Measurements from ENCODE around the gene CCDC106. TPM values are rescaled to one million over a fixed set of nuclear protein-coding genes. Genes with fewer than 3 reads are reported as not detected.

CCDC106 gene
- total RNA-seq (2014; rRNA removed; shearing (Covaris generic)): 24.9 and 29.0 TPM in 2 replicates

DNA sequence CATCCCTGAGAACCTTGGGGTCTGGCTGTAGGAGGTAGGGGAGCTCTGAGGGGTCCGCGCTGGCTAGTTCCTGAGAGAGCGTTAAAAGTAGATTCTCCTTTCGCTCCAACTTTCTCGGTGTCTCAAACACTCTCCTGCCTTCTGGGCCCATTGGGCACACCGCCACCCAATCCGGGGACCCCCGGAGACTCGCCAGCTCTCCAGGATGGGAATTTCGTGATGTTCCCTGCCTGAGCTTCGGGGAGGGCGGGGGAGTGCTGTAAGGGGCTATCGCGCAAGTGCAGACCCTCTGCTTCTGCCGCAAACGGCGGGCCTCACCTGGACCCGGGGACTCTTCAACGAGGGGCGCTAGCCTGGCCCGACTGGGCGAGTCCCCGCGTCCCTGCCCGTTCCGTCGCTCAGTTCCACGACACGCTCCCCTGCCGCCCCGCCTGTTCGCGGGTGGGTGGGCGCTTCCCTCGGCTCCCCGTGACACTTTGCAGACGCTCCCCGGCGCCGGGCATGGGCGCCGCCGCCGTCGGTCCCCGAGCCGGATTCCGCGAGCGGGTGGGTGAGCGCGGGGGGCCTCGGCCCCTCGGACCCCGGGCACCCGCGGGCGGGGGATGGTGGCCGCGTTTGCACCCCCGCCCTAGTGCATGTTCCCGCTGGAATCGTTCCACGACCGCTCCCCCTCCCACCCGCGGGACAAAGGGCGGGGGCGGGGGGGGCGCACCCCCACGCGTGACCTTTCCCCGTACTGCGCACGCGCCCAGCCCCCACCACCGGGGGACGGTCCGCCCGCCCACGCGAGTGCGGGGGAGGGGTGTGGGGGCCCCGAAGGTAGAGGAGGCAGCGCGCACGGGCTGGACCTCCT, at the start of gene CCDC106:
Gene CCDC106 (plus strand): TSS at position 481 of the 853 bp plus-strand sequence. CDS start 835 bp downstream, outside the sequence.
- in situ Hi-C loops (cut with HindIII; ENCODE audit: low sequenced_read_pairs): no loop called here
- peak; percentile 81 for DNase-seq (ENCODE audit: low spot score)

DNA sequence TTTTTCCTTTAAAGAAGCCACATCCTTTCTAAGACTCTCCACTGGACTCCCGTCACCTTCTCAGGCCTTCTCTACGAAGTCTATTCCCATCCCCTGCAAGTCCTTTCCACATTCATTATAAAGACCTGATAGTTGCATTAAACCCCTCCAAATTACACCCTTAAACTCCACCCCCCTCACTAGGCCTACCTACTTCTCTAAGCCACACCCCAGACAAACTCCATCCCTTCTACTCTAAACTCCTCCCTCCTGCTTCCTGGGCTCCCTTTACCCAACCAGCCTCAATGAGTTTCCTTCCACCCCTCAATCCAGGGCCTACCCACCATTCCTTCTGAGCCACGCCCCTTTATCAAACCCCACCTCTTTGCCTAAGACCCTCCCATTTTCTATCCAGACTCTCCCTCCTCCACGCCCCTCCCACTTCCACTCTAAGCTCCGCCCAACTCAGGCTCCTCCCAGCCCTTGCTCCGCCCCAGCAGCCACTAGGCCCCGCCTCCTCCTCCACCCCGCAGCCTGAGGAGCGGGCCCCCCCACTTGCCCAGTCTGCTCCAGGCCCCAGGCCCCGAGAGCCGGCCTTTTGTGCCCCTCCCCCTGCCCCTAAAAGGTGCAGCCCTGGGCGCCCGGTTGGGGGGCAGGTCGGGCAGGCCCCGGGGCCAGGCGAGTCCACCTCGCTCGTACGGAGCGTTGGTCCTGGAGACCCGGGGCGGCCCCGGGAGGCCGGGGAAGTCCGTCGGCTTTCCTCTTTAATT, 49.1 kb upstream of the CCDC106 start:
- in situ Hi-C loops (cut with HindIII; ENCODE audit: low sequenced_read_pairs): no loop called here

DNA sequence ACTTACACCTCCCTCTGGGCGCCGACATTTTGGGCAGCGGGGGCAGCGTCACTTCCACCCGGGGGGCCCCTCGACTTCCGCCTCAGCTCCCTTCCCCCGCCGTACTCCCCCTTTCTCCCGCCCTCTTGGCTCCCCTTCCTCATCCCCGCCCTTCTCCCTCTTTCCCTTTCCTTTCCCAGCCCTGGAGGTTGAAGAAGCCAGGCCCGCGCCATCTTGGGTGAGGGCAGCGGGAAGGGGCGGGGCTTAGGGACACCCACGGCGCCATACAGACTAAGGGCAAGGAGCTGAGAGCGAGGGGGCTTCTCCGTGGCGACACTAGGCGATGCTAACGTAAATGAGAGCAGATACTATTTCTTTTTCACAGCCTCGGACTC, 48.6 kb upstream of the CCDC106 start, which contains the start of gene FIZ1:
Gene FIZ1 (minus strand): TSS at position 50 of the 374 bp plus-strand sequence. CDS start 1,652 bp downstream, outside the sequence.
- in situ Hi-C loops (cut with HindIII; ENCODE audit: low sequenced_read_pairs): no loop called here
- peak; percentile 99 for DNase-seq (ENCODE audit: low spot score)

More for the DNA sequence above, 49.1 kb upstream of the CCDC106 start:
- peak; percentile 95 for DNase-seq (ENCODE audit: low spot score)

DNA sequence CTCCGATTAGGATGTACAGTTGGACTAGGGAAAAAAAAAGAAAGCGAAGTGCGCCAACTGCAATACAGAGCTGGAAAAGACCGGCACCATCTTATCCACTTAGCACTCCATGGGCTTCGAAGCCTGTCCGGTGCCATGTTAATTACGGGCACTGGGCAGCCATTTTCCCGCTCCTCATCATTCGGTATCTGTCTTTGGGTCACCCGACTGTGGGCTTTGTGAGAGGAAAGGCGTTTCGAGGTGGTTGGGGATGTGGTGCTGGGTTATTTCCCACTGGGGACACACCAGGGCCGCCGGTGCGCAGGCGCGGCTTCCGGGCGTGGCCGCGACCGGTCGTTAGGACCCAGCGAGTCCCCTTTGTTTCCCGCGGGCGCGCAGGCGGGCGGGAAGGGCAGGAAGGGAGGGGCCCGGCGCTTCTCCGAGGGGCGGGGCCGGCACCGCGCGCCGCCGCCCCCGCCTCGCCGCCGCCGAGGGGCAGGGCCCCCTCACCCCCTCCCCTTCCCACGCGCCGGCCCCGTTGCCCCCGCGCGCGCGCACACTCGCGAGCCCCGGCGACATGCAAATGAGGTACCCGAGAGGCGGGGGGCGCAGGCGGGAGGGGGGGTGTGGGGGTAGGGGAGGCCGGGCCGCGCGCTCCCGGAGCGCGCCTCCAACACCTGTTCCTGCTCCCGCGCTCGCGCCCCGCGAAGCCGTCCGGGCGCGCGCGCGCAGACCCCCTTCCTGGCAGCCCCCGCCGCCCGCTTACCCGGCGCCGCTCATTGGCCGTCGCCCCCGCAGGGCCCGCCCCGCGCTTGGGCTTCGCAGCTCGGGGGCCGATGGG, 48.0 kb upstream of the CCDC106 start, which contains the start of gene ZNF524:
Gene ZNF524 (plus strand): TSS at position 447 of the 820 bp plus-strand sequence. CDS start 1,825 bp downstream, outside the sequence.
- peak; percentile 95 for DNase-seq (ENCODE audit: low spot score)
- in situ Hi-C loops (cut with HindIII; ENCODE audit: low sequenced_read_pairs): no loop called here

DNA sequence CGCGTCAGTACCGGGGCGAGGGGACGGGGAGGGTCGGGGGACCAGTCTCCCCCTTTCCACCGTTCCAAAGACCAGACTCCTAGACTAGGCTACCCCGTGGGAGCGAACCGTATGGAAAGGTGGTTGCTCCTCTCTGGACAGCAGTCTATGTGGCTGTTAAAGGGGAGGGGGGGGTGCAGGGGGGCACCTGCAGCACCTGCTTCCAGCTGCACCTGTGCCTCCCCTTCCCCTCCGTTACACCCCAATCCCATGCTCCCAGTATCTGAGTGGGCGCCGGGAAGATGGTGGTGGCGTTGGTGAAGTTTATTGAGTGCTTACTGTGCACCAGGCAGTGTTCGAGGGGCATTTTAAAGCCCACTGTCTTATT, 47.4 kb upstream of the CCDC106 start:
- in situ Hi-C loops (cut with HindIII; ENCODE audit: low sequenced_read_pairs): no loop called here
- DNase-seq (ENCODE audit: low spot score): no peak

- in situ Hi-C loops (cut with HindIII; ENCODE audit: low sequenced_read_pairs): no loop called here
- no peak for DNase-seq (ENCODE audit: low spot score)
These were observed 46.9 kb upstream of the CCDC106 start for GRCh38 chr19:55601084-55601483.

DNA sequence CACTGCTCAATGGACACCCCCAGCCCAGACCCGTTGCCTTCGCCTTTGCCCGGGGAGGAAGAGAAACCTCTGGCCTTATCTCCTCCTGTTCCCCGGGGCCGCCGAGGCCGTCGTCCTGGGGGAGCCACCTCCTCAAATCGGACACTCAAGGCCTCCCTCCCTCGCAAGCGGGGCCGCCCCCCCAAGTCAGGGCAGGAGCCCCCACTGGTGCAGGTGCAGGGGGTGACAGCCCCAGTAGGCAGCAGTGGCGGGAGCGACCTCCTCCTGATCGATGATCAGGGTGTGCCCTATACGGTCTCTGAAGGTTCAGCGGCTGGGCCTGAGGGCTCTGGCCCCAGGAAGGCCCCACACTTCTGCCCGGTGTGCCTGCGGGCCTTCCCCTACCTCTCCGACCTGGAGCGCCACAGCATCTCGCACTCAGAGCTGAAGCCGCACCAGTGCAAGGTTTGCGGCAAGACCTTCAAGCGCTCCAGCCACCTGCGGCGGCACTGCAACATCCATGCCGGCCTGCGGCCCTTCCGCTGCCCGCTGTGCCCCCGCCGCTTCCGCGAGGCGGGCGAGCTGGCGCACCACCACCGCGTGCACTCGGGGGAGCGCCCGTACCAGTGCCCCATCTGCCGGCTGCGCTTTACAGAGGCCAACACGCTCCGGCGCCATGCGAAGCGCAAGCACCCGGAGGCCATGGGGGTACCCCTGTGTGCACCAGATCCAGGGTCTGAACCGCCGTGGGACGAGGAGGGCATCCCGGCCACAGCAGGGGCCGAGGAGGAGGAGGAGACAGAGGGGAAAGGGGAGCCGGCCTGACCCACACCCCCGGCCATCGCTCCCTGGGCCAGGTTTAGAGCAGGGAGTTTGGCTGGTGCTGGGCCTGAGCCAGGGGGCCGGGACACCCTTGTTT, 45.7 kb upstream of the CCDC106 start:
- in situ Hi-C loops (cut with HindIII; ENCODE audit: low sequenced_read_pairs): no loop called here
- DNase-seq (ENCODE audit: low spot score): no peak

GRCh38 chr19:55603115-55603514, 44.9 kb upstream of the CCDC106 start:
- in situ Hi-C loops (cut with HindIII; ENCODE audit: low sequenced_read_pairs): no loop called here
- DNase-seq (ENCODE audit: low spot score): no peak

GRCh38 chr19:55603581-55604292, 44.3 kb upstream of the CCDC106 start:
- DNase-seq (ENCODE audit: low spot score): no peak

GRCh38 chr19:55605207-55605636, 42.8 kb upstream of the CCDC106 start:
- peak; percentile 94 for DNase-seq (ENCODE audit: low spot score)
- in situ Hi-C loops (cut with HindIII; ENCODE audit: low sequenced_read_pairs): no loop called here

More at GRCh38 chr19:55603581-55604292, 44.3 kb upstream of the CCDC106 start:
- in situ Hi-C loops (cut with HindIII; ENCODE audit: low sequenced_read_pairs): no loop called here

DNA sequence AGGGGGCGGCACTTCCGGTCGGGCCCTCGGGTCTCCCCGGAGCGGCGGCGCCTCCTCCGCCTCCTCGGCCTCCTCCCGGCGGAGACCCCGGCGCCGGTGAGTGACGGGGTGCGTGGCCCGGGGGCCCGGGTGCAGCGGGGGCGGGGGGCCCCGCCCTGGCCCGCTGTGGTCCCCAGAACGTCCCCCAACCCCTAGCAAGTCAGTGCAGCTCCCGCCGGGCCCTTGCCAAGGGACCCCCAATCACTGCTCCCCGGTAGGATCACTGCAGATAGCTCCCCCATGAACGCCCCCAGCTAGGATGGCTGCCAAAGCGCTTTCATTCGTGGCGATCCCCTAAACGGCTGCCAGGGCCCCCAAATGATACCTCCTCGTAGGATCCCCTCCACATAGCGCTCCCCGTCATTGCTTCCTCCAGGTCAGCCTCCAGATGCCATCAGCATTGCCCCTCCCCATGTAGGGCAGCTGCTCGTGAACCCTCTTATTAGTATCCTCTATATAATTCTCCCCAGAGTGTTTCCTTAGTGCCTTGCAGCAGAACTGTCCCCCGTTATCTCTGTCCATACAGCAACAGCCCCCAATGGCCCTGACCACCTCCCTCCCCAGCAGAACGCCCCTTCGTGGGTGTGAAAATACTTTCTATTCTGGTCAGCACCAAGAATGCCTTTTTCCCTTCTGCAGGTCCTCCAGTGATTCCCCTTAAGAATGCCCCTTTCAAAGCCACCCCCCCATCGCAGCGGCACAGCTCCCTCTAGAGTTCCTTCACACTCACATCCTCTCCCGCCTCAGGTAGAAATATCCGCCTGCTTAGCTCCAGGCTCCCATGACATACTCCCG, 42.2 kb upstream of the CCDC106 start, which contains the start of gene ZNF865:
Gene ZNF865 (plus strand): TSS at position 11 of the 834 bp plus-strand sequence. CDS start 7,972 bp downstream, outside the sequence.
- in situ Hi-C loops (cut with HindIII; ENCODE audit: low sequenced_read_pairs): no loop called here
- peak; percentile 94 for DNase-seq (ENCODE audit: low spot score)

DNA sequence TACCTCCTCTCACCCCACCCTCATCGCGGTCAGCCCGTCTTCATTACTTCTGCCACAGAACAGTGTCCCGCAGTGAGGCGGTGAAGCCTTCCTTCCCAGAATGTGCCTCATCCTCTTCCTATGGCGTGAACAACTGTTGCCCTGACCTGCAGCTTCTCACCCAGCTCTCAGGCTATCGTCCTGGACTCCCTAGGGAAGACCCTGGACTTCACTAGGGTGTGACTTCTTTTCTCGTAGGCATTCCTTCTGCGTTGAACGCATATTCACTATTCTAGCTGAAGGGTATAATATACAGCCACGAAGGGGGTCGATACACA, 41.6 kb upstream of the CCDC106 start:
- in situ Hi-C loops (cut with HindIII; ENCODE audit: low sequenced_read_pairs): no loop called here
- DNase-seq (ENCODE audit: low spot score): no peak

GRCh38 chr19:55606817-55607216, 41.2 kb upstream of the CCDC106 start:
- no peak for DNase-seq (ENCODE audit: low spot score)
- in situ Hi-C loops (cut with HindIII; ENCODE audit: low sequenced_read_pairs): no loop called here

- in situ Hi-C loops (cut with HindIII; ENCODE audit: low sequenced_read_pairs): no loop called here
- DNase-seq (ENCODE audit: low spot score): no peak
These were observed 38.7 kb upstream of the CCDC106 start for GRCh38 chr19:55609326-55609725.

DNA sequence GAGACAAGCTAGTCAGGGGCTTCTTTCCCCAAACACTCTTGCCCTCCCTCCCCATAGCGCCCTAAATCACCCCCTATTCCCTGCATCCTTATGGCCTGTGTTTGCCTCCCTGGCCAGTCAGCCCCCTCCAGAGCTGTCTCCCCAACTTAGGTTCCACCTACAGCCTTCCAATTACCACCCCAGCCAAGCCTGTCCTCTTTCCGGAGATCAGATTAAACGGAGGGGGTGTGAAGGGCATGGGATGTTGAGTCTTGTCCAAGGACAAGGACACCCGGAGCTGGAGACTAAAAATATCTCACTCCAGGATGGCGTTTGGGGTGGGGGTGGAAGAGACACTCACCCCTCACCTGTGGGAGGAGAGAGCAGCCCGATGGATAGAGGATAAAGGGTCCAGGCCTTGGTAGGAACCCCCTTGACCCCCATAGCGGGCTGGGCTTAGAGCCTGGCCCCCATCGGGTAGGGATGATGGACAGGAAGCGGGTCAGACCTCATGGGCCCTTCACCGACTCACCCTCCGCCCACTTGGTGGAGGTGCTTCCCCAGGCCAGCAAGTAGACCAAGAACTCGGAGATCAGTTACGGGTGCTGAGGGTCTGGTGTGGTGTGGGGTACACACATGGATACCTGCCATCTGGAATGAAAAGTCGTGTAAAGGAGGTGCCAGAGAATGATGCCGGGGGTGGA, 36.6 kb upstream of the CCDC106 start:
- in situ Hi-C loops (cut with HindIII; ENCODE audit: low sequenced_read_pairs): no loop called here
- no peak for DNase-seq (ENCODE audit: low spot score)

DNA sequence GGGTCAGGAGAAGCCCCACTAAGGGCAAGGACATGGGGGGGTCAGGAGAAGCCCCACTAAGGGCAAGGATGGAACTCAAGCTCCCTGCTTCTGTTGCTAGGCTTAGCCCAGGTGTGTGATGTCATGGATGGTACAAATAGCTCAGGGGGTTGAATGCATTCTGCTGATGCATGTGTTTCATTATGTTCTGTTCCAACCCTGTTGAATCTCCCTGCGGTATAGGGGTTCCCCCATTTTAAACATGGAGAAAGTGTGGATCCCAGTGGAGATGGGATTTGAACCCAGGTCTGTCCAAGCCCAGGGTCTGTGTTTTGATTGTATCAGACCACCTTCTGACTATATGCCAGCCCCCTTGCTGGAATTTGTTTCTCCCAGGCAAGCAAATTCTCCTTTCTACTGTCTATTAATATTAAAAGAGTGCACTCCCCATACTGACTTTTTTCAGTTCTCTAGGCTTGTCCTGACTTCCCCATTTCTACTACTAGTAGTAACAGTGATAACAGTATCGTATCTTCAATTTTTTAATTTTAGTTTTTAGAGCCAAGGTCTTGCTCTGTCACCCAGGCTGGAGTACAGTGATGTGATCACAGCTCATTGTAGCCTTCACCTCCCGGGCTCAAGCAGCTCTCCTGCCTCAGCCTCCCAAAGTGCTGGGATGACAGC, 35.9 kb upstream of the CCDC106 start:
- in situ Hi-C loops (cut with HindIII; ENCODE audit: low sequenced_read_pairs): no loop called here
- no peak for DNase-seq (ENCODE audit: low spot score)
